Measurements from ENCODE around the gene HSD17B3. TPM values are rescaled to one million over a fixed set of nuclear protein-coding genes. Genes with fewer than 3 reads are reported as not detected.

HSD17B3 gene
- total and polyA plus RNA-seq, 8 donors, result 0.55 to 4.6 (median 2.0) TPM; not detected in 4

- peaks cover 0 to 19% (median 15%) of the 10 kb centered on the region in 4 donors for H3K9me3 ChIP-seq
- peak overlapping the region in 2 of 5 donors; percentile 36 to 87 for H3K27ac ChIP-seq
- no peaks in the 10 kb centered on the region for H3K36me3 ChIP-seq
- 36 to 54% (median 47%) methylated on average over 5 of the region's 5 CpGs for WGBS, 5 donors
- TF ChIP-seq POLR2AphosphoS5 (IDR thresholded peaks at IDR 0.05) (no peak), CTCF (IDR thresholded peaks at IDR 0.05) (no peak), POLR2A (IDR thresholded peaks at IDR 0.05) (no peak), EP300 (IDR thresholded peaks at IDR 0.05) (no peak)
- H3K4me1 ChIP-seq, result peaks cover 16 to 23% (median 18%) of the 10 kb centered on the region in 4 donors
- DNase-seq, result no peak
- no peaks in the 10 kb centered on the region for H3K27me3 ChIP-seq
- intact Hi-C loops (cut with DNase I; ENCODE audit: low total_unique reads), result no loop called here
- no peak overlapping the region for H3K4me3 ChIP-seq
Observed at GRCh38 chr9:96188571-96188970, 113.4 kb downstream of the HSD17B3 start.

- Histone ChIP-seq H3K4me3 (peak overlapping the region in 1 of 4 donors; percentile 17), H3K27me3 (no peaks in the 10 kb centered on the region), H3K36me3 (no peaks in the 10 kb centered on the region), H3K27ac (peak overlapping the region; percentile 75 to 87 (median 78)), H3K4me1 (peaks cover 16 to 23% (median 18%) of the 10 kb centered on the region in 4 donors), H3K9me3 (peaks cover 0 to 19% (median 15%) of the 10 kb centered on the region in 4 donors)
- 34 to 54% (median 47%) methylated on average over 12 of the region's 12 CpGs for WGBS, 5 donors
- TF ChIP-seq POLR2AphosphoS5 (IDR thresholded peaks at IDR 0.05) (peak in 2 of 3 donors; percentile 48 to 63), POLR2A (IDR thresholded peaks at IDR 0.05) (no peak), EP300 (IDR thresholded peaks at IDR 0.05) (no peak)
- intact Hi-C loops (cut with DNase I; ENCODE audit: low total_unique reads), result no loop called here
- peak; percentile 73 to 77 for DNase-seq
Observed at GRCh38 chr9:96187151-96187555, 114.8 kb downstream of the HSD17B3 start.

DNA sequence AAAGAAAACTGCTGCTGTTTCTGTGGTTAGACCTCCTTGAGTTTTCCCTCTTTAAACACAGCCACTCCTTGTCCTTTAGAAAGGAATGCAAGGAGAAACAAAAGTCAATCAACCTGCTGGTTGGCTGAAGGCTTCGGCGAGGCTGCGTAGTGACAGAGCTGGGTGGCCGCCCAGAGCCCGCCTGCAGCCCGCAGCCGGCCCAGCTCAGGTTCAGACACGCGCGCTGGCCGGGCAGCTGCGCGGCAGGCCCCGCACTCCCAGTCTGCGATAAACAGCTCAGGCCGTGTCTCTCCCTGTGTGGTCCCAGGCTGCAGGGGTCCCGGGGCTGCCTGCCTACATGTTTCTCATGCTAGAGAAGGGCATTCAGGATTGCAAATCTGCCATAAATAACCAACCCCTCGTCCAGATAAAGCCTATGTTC is 115.4 kb downstream of the HSD17B3 start:
- WGBS, 5 donors, result 6 to 19% (median 11%) methylated on average over 18 of the region's 18 CpGs
- intact Hi-C loops (cut with DNase I; ENCODE audit: low total_unique reads), result no loop called here
- Histone ChIP-seq H3K36me3 (no peaks in the 10 kb centered on the region), H3K9me3 (peaks cover 0 to 19% (median 15%) of the 10 kb centered on the region in 4 donors), H3K4me3 (peak overlapping the region in 1 of 4 donors; percentile 17), H3K27me3 (no peaks in the 10 kb centered on the region), H3K4me1 (peaks cover 16 to 23% (median 18%) of the 10 kb centered on the region in 4 donors), H3K27ac (peak overlapping the region; percentile 75 to 87 (median 78))
- no peak for TF ChIP-seq EP300 (IDR thresholded peaks at IDR 0.05)
- peak in 2 of 3 donors; percentile 69 to 76 for TF ChIP-seq POLR2AphosphoS5 (IDR thresholded peaks at IDR 0.05)
- DNase-seq, result peak; percentile 85 to 92

GRCh38 chr9:96185518-96186156 is 116.3 kb downstream of the HSD17B3 start:
- 83 to 95% (median 90%) methylated on average over 2 of the region's 2 CpGs for WGBS, 5 donors
- H3K27ac ChIP-seq, result peak overlapping the region; percentile 75 to 87 (median 78)
- peak in 1 of 2 donors; percentile 59 for DNase-seq

More at GRCh38 chr9:96185518-96186156, 116.3 kb downstream of the HSD17B3 start:
- H3K27me3 ChIP-seq, result no peaks in the 10 kb centered on the region
- H3K4me1 ChIP-seq, result peaks cover 16 to 23% (median 18%) of the 10 kb centered on the region in 4 donors
- peaks cover 0 to 17% (median 14%) of the 10 kb centered on the region in 4 donors for H3K9me3 ChIP-seq
- no peak for TF ChIP-seq CTCF (IDR thresholded peaks at IDR 0.05)
- no peak for TF ChIP-seq POLR2AphosphoS5 (IDR thresholded peaks at IDR 0.05)
- TF ChIP-seq EP300 (IDR thresholded peaks at IDR 0.05), result no peak
- no peak for TF ChIP-seq POLR2A (IDR thresholded peaks at IDR 0.05)
- H3K4me3 ChIP-seq, result no peak overlapping the region
- intact Hi-C loops (cut with DNase I; ENCODE audit: low total_unique reads), result no loop called here
- no peaks in the 10 kb centered on the region for H3K36me3 ChIP-seq

Small RNA genes within 50 kb of the gene (small RNA-seq; reads per million reads assigned to genes)
- 0 reads per million in 4 donors for gene RNU6-1160P

Other genes starting within 250 kb of the HSD17B3 start
- gene SLC35D2, start 81.5 kb upstream of the HSD17B3 start, total RNA-seq, result 10 to 100 TPM; 13.8 to 43.3 (median 20.7) TPM
- gene SLC35D2, start 81.5 kb upstream of the HSD17B3 start, polyA plus RNA-seq, result 10 to 100 TPM; 21.5 to 42.0 (median 23.3) TPM
- gene ZNF367, start 116.2 kb upstream of the HSD17B3 start, total RNA-seq, result 1 to 10 TPM in 3 of 5 donors, under 1 TPM in 1, not detected in 1; 0.58 to 9.8 (median 5.4) TPM
- 1 to 10 TPM; 1.6 to 1.9 (median 1.8) TPM for gene ZNF367, start 116.2 kb upstream of the HSD17B3 start, polyA plus RNA-seq
- gene HABP4, start 148.0 kb upstream of the HSD17B3 start, total RNA-seq, result 10 to 100 TPM in 2 of 5 donors, 1 to 10 TPM in 2, under 1 TPM in 1; 0.58 to 45.1 (median 9.2) TPM
- 10 to 100 TPM in 2 of 3 donors, 1 to 10 TPM in 1; 9.6 to 13.2 (median 10.2) TPM for gene HABP4, start 148.0 kb upstream of the HSD17B3 start, polyA plus RNA-seq